T-cell (primary cell): ENCODE results near the gene GALT. TPM values are rescaled to one million over a fixed set of nuclear protein-coding genes. Genes with fewer than 3 reads are reported as not detected.
A peak's percentile ranks its signal among the peaks of the same experiment; 100 is the strongest.

Experiments used
- ATAC-seq, 4 experiments: fragments of 200-7000 bp in 3 of 4; fragments of 150-1000 bp in 1 of 4; cut with Tn5 transposase; replicated peaks in 1 of 4; 1 replicate in 3 of 4; 2 replicates in 1 of 4; pipeline ENCODE4 v1.10.0; 2021; ENCODE audit warnings: moderate library complexity in 3 of 4, mild to moderate bottlenecking in 2 of 4, moderate number of reproducible peaks in 1 of 4
- CTCF ChIA-PET, 2 donors: fragments of 300-600 bp; sonication (Branson Sonifier 250); formaldehyde crosslinking; loops; one replicate each; lab custom pipeline; 2022; ENCODE audit warnings: antibody characterized with exemption in 2 of 2; lab: Charles Lee
- POLR2A ChIA-PET, 2 donors: fragments of 300-600 bp; sonication (Branson Sonifier 250); formaldehyde crosslinking; loops; one replicate each; lab custom pipeline; 2022; ENCODE audit warnings: antibody characterized with exemption in 2 of 2; lab: Charles Lee
- DNase-seq, 35 experiments: peaks; one replicate each; pipeline versions ENCODE4 v3.0.0 to v3.0.0-alpha.2; 2013 to 2023
- H3K27ac ChIP-seq: one replicate; pipeline ENCODE4 v1.5.1; 2013; ENCODE audit warnings: low read length
- H3K27me3 ChIP-seq, 2 experiments: replicated peaks in 1 of 2; 1 replicate in 1 of 2; 2 replicates in 1 of 2; pipeline versions ENCODE4 v1.6.1 to v1.7.0; 2013; ENCODE audit warnings: low read length in 1 of 2, mixed read lengths in 1 of 2; ENCODE audit not compliant: control insufficient read depth in 2 of 2, insufficient read depth in 2 of 2; ENCODE audit errors: extremely low read depth in 1 of 2
- H3K36me3 ChIP-seq, 2 donors: 1 replicate in 1 of 2; 2 replicates in 1 of 2; pipeline versions ENCODE4 v1.6.1 to v1.7.0; 2013; ENCODE audit warnings: low read length in 1 of 2; ENCODE audit not compliant: control insufficient read depth in 2 of 2, insufficient read depth in 1 of 2; ENCODE audit errors: extremely low read depth in 1 of 2
- H3K4me1 ChIP-seq, 2 experiments: 1 replicate in 1 of 2; 2 replicates in 1 of 2; pipeline versions ENCODE4 v1.6.1 to v1.7.0; 2013; ENCODE audit warnings: low read length in 2 of 2, mixed read lengths in 1 of 2; ENCODE audit not compliant: insufficient read depth in 2 of 2, control insufficient read depth in 1 of 2; ENCODE audit errors: extremely low read depth in 1 of 2
- H3K4me3 ChIP-seq, 2 donors: 1 replicate in 1 of 2; 2 replicates in 1 of 2; pipeline versions ENCODE4 v1.5.1 to v1.7.0; 2013; ENCODE audit warnings: mild to moderate bottlenecking in 2 of 2, low read length in 1 of 2, moderate library complexity in 1 of 2; ENCODE audit not compliant: control insufficient read depth in 1 of 2; ENCODE audit errors: extremely low read depth in 1 of 2
- H3K9me3 ChIP-seq: 2 replicates; pipeline ENCODE4 v1.7.0; 2013
- H3K27ac Mint-ChIP-seq, 2 donors: one replicate each; pipeline ENCODE4 v1.8.0; 2020 to 2021; ENCODE audit warnings: mild to moderate bottlenecking in 2 of 2, mixed read lengths in 2 of 2
- H3K27me3 Mint-ChIP-seq, 2 donors: one replicate each; pipeline ENCODE4 v1.8.0; 2021 to 2022; ENCODE audit warnings: mixed read lengths in 2 of 2
- H3K36me3 Mint-ChIP-seq: one replicate; pipeline ENCODE4 v1.8.0; 2021; ENCODE audit warnings: mixed read lengths
- H3K4me1 Mint-ChIP-seq, 3 donors: one replicate each; pipeline ENCODE4 v1.8.0; 2020 to 2022; ENCODE audit warnings: mixed read lengths in 3 of 3, mild to moderate bottlenecking in 1 of 3
- H3K4me3 Mint-ChIP-seq, 3 donors: one replicate each; pipeline ENCODE4 v1.8.0; 2020 to 2022; ENCODE audit warnings: mild to moderate bottlenecking in 3 of 3, mixed read lengths in 3 of 3, moderate library complexity in 3 of 3
- H3K9me3 Mint-ChIP-seq, 3 donors: one replicate each; pipeline ENCODE4 v1.8.0; 2020 to 2022; ENCODE audit warnings: mixed read lengths in 3 of 3
- WGBS: methylation state at CpG from one replicate; pipeline ENCODE4 v1.1.5; 2013; ENCODE audit warnings: missing lambda C conversion rate; ENCODE audit not compliant: insufficient coverage; 5-methylcytosine and 5-hydroxymethylcytosine counted together
- total RNA-seq, 35 experiments: library from RNA in 6 of 35; stranded (reverse) in 6 of 35; fragments of 120-200 nt in 1 of 35; gene quantifications; one replicate each; pipeline versions ENCODE4 v1.2.1 to v1.2.4 and lab custom pipeline; 2013 to 2026

Gene GALT
- total RNA-seq, 5 donors from 2014 or later (not counting 1 experiment from before 2014, with no cell fraction given) = 177 to 255 (median 215) TPM

- H3K27me3 Mint-ChIP-seq = no peaks in the 10 kb centered on the region
- no peaks in the 10 kb centered on the region for H3K4me1 ChIP-seq
- 78% methylated on average over 2 of the region's 3 CpGs for WGBS
- DNase-seq = no peak
- H3K36me3 Mint-ChIP-seq = peaks cover 5% of the 10 kb centered on the region
- peaks cover 0 to 5% of the 10 kb centered on the region in 2 donors for H3K36me3 ChIP-seq
- peaks cover 0 to 2% of the 10 kb centered on the region in 2 experiments for H3K27me3 ChIP-seq
- CTCF ChIA-PET = interaction anchor here (1.2 to 1.5 kb wide), 2 partner anchors 28 kb away, joined by 3 to 5 read pairs; no protein-coding TSS in a partner anchor
- no peak overlapping the region for H3K4me3 ChIP-seq
- H3K27ac Mint-ChIP-seq = no peak overlapping the region
- no peaks in the 10 kb centered on the region for H3K9me3 ChIP-seq
- POLR2A ChIA-PET = no interaction called here
- peaks cover 0 to 13% (median 2%) of the 10 kb centered on the region in 3 donors for H3K4me1 Mint-ChIP-seq
- ATAC-seq = no peak
- no peak overlapping the region for H3K4me3 Mint-ChIP-seq
- peaks cover 3 to 9% (median 5%) of the 10 kb centered on the region in 3 donors for H3K9me3 Mint-ChIP-seq
- H3K27ac ChIP-seq = no peak overlapping the region
These were observed 28.0 kb downstream of the GALT start for GRCh38 chr9:34674440-34674839.

- no peak overlapping the region for H3K27ac Mint-ChIP-seq
- no peaks in the 10 kb centered on the region for H3K27me3 Mint-ChIP-seq
- Histone ChIP-seq H3K9me3 (no peaks in the 10 kb centered on the region), H3K4me1 (no peaks in the 10 kb centered on the region), H3K4me3 (no peak overlapping the region), H3K36me3 (no peaks in the 10 kb centered on the region), H3K27me3 (peaks cover 0 to 2% of the 10 kb centered on the region in 2 experiments), H3K27ac (no peak overlapping the region)
- 30% methylated on average over 8 of the region's 10 CpGs for WGBS
- H3K9me3 Mint-ChIP-seq = peaks cover 0 to 4% (median 3%) of the 10 kb centered on the region in 3 donors
- POLR2A ChIA-PET = no interaction called here
- no peaks in the 10 kb centered on the region for H3K36me3 Mint-ChIP-seq
- CTCF ChIA-PET = interaction anchor here (1.2 to 1.5 kb wide), 2 partner anchors 27 kb away, joined by 3 to 5 read pairs; no protein-coding TSS in a partner anchor
- H3K4me3 Mint-ChIP-seq = no peak overlapping the region
- DNase-seq (peak in 27 of 35 experiments; percentile 15 to 64 (median 30)), ATAC-seq (peak; percentile 63 to 82 (median 76))
- peaks cover 0 to 13% (median 2%) of the 10 kb centered on the region in 3 donors for H3K4me1 Mint-ChIP-seq
These were observed 28.7 kb downstream of the GALT start for GRCh38 chr9:34675048-34675714.

GRCh38 chr9:34675869-34676268, 29.4 kb downstream of the GALT start:
- no peaks in the 10 kb centered on the region for H3K36me3 Mint-ChIP-seq
- ChIA-PET POLR2A (no interaction called here), CTCF (interaction anchor here in 1 of 2 donors (1.5 kb wide), 1 partner anchor 26 kb away, joined by 5 read pairs; no protein-coding TSS in a partner anchor)
- 100% methylated on average over 1 of the region's 2 CpGs for WGBS
- H3K27ac Mint-ChIP-seq = no peak overlapping the region
- H3K4me3 Mint-ChIP-seq = no peak overlapping the region
- DNase-seq (no peak), ATAC-seq (no peak)
- Histone ChIP-seq H3K4me1 (no peaks in the 10 kb centered on the region), H3K27me3 (peaks cover 0 to 2% of the 10 kb centered on the region in 2 experiments), H3K9me3 (no peaks in the 10 kb centered on the region), H3K4me3 (no peak overlapping the region), H3K36me3 (no peaks in the 10 kb centered on the region), H3K27ac (no peak overlapping the region)
- no peaks in the 10 kb centered on the region for H3K9me3 Mint-ChIP-seq
- H3K27me3 Mint-ChIP-seq = no peaks in the 10 kb centered on the region
- peaks cover 0 to 13% (median 2%) of the 10 kb centered on the region in 3 donors for H3K4me1 Mint-ChIP-seq

GRCh38 chr9:34684145-34684544, 37.7 kb downstream of the GALT start:
- peaks cover 0 to 4% (median 0%) of the 10 kb centered on the region in 3 donors for H3K4me1 Mint-ChIP-seq
- H3K27me3 Mint-ChIP-seq = peaks cover 0 to 1% of the 10 kb centered on the region in 2 donors
- peaks cover 0 to 10% of the 10 kb centered on the region in 2 experiments for H3K27me3 ChIP-seq
- H3K36me3 ChIP-seq = no peaks in the 10 kb centered on the region
- ATAC-seq (no peak), DNase-seq (no peak)
- 46% methylated on average over 3 of the region's 4 CpGs for WGBS
- H3K4me3 Mint-ChIP-seq = no peak overlapping the region
- ChIA-PET CTCF (interaction anchor here in 1 of 2 donors (0.7 kb wide), 1 partner anchor 71 kb away, joined by 3 read pairs; no protein-coding TSS in a partner anchor), POLR2A (no interaction called here)
- H3K27ac ChIP-seq = no peak overlapping the region
- no peak overlapping the region for H3K27ac Mint-ChIP-seq
- H3K9me3 Mint-ChIP-seq = no peaks in the 10 kb centered on the region
- no peaks in the 10 kb centered on the region for H3K36me3 Mint-ChIP-seq
- no peaks in the 10 kb centered on the region for H3K9me3 ChIP-seq
- no peaks in the 10 kb centered on the region for H3K4me1 ChIP-seq
- no peak overlapping the region for H3K4me3 ChIP-seq

DNA sequence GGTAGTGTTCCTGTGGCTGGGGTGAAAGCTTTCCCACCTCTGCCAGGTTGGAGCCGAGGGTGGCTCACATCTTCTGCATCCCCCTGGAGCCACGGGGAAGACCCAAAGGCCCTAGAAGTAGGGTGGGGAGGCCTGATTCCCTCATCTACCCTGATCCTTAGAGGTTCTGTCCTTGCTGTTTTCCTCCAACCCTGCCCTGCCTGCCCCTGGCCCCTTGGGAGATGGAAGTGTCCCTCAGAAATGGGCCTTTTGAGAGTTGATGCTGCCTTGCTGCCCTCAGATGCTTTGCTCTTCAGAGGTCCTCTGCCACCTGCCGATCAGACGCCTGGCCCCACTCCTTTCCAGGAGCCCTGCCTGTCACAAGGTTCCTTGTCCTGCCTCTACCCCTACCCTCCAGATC, 38.3 kb downstream of the GALT start:
- H3K27ac ChIP-seq = no peak overlapping the region
- Mint-ChIP-seq H3K4me1 (peaks cover 0 to 5% (median 0%) of the 10 kb centered on the region in 3 donors), H3K4me3 (no peak overlapping the region), H3K9me3 (no peaks in the 10 kb centered on the region), H3K27me3 (peaks cover 0 to 2% of the 10 kb centered on the region in 2 donors), H3K36me3 (no peaks in the 10 kb centered on the region), H3K27ac (no peak overlapping the region)
- no peak for ATAC-seq
- POLR2A ChIA-PET = no interaction called here
- H3K27me3 ChIP-seq = peaks cover 0 to 10% of the 10 kb centered on the region in 2 experiments
- H3K9me3 ChIP-seq = no peaks in the 10 kb centered on the region
- CTCF ChIA-PET = no interaction called here
- whole genome bisulfite sequencing = no CpG with 5 or more reads among the region's 4 CpGs
- H3K36me3 ChIP-seq = no peaks in the 10 kb centered on the region
- H3K4me3 ChIP-seq = no peak overlapping the region
- DNase-seq = no peak
- H3K4me1 ChIP-seq = no peaks in the 10 kb centered on the region

GRCh38 chr9:34685591-34685990, 39.1 kb downstream of the GALT start:
- no peaks in the 10 kb centered on the region for H3K4me1 ChIP-seq
- H3K36me3 Mint-ChIP-seq = no peaks in the 10 kb centered on the region
- H3K9me3 ChIP-seq = no peaks in the 10 kb centered on the region
- H3K4me3 Mint-ChIP-seq = no peak overlapping the region
- H3K27ac ChIP-seq = no peak overlapping the region
- H3K27me3 Mint-ChIP-seq = peaks cover 0 to 2% of the 10 kb centered on the region in 2 donors
- no peaks in the 10 kb centered on the region for H3K36me3 ChIP-seq
- no peak overlapping the region for H3K4me3 ChIP-seq
- peaks cover 0 to 5% (median 0%) of the 10 kb centered on the region in 3 donors for H3K4me1 Mint-ChIP-seq
- 100% methylated on average over 1 of the region's 4 CpGs for WGBS
- CTCF ChIA-PET = no interaction called here
- no peak overlapping the region for H3K27ac Mint-ChIP-seq
- peaks cover 0 to 12% of the 10 kb centered on the region in 2 experiments for H3K27me3 ChIP-seq
- no peak for ATAC-seq
- no peak for DNase-seq
- POLR2A ChIA-PET = no interaction called here
- H3K9me3 Mint-ChIP-seq = no peaks in the 10 kb centered on the region
